Peyer's patch (tissue), 4 donors: ENCODE measurements around the gene OR5L1.

Source experiments
- CTCF ChIP-seq, 6 experiments: fragments of 450-650 bp in 4 of 6; fragments of 200-600 bp in 2 of 6; sonication (generic) in 1 of 6; IDR thresholded peaks; one replicate each; pipeline ENCODE4 v1.5.1; 2017 to 2019; ENCODE audit warnings: antibody characterized with exemption in 6 of 6, mild to moderate bottlenecking in 3 of 6, moderate library complexity in 1 of 6
- POLR2A ChIP-seq, 2 donors: fragments of 450-650 bp; IDR thresholded peaks; one replicate each; pipeline ENCODE4 v1.5.1; 2017; ENCODE audit warnings: antibody characterized with exemption in 2 of 2, mild to moderate bottlenecking in 2 of 2, moderate library complexity in 2 of 2

- TF ChIP-seq CTCF (IDR thresholded peaks at IDR 0.05) (no peak), POLR2A (IDR thresholded peaks at IDR 0.05) (no peak)
Measured at GRCh38 chr11:55793321-55793720, 17.8 kb upstream of the OR5L1 start.
